Measurements from ENCODE around the gene TSPAN11.

The TSPAN11 gene

GRCh38 chr12:30977124-30977523 is 50.6 kb downstream of the TSPAN11 start:
- Histone ChIP-seq H3K79me2 (ENCODE audit: insufficient read depth, low read length) (no peaks in the 10 kb centered on the region), H2AFZ (ENCODE audit: low read length) (no peak overlapping the region), H3K9me3 (ENCODE audit: insufficient read depth, low read depth, low read length) (no peaks in the 10 kb centered on the region), H3K9ac (ENCODE audit: low read depth, low read length, poor library complexity, severe bottlenecking) (no peak overlapping the region), H3K4me3 (ENCODE audit: low read length, poor library complexity, severe bottlenecking) (no peak overlapping the region), H3K4me1 (ENCODE audit: insufficient read depth, low read length, poor library complexity, severe bottlenecking) (no peaks in the 10 kb centered on the region), H3K9me2 (replicated peaks; ENCODE audit: low read depth, low read length) (no peaks in the 10 kb centered on the region), H4K20me1 (ENCODE audit: insufficient read depth, low read length, poor library complexity, severe bottlenecking) (no peaks in the 10 kb centered on the region), H3K27me3 (ENCODE audit: insufficient read depth, low read length, poor library complexity, severe bottlenecking) (no peaks in the 10 kb centered on the region), H3F3A (ENCODE audit: low read depth) (no peaks in the 10 kb centered on the region), H3K4me2 (ENCODE audit: low read depth, low read length, poor library complexity, severe bottlenecking) (no peak overlapping the region), H3K36me3 (ENCODE audit: insufficient read depth, low read length) (no peaks in the 10 kb centered on the region)
- TF ChIP-seq CTCF (conservative IDR thresholded peaks at IDR 0.05; ENCODE audit: low read length) (no peak), EZH2phosphoT487 (IDR thresholded peaks at IDR 0.05; ENCODE audit: borderline replicate concordance) (no peak)

DNA sequence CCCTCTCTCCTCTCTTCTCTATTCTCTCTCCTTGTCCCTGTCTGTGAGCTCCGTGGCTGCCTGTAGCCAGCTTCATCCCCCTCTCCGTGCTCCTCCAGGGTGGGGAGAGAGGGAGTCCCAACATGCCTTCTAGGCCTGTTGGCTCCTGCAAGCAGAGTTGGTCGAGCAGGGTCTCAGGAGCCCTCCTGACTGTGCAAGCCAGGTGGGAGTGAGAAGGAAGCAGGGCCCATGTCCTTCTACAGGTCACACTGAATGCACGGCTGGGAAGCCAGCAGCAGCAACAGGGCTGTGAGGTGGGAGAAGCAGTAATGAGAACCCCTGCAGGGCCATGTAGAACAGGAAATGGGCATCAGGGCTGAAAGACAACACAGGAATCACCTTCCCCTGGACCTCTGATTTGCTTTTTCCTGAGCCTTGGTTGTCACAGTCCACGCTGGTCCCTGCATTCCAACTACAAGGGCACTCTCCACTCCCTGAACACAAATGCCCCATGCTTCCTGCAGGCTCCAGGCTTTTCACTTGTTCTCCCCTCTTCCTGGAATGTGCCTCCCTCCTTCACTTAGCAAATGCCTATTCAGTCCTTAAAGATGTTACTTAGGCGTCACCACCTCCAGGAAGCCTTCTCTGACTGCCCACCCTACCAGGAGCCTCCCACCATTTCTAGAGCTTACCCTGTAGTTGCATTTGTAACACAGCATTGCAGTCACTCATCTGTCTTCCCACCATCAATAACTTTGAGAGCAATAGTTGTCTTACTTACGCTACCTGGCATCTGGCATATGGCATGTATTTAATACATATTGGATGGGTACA is 51.2 kb downstream of the TSPAN11 start:
- Histone ChIP-seq H3K9me2 (replicated peaks; ENCODE audit: low read depth, low read length) (no peaks in the 10 kb centered on the region), H2AFZ (ENCODE audit: low read length) (no peak overlapping the region), H3K4me1 (ENCODE audit: insufficient read depth, low read length, poor library complexity, severe bottlenecking) (no peaks in the 10 kb centered on the region), H3K27me3 (ENCODE audit: insufficient read depth, low read length, poor library complexity, severe bottlenecking) (no peaks in the 10 kb centered on the region), H4K20me1 (ENCODE audit: insufficient read depth, low read length, poor library complexity, severe bottlenecking) (no peaks in the 10 kb centered on the region), H3K36me3 (ENCODE audit: insufficient read depth, low read length) (no peaks in the 10 kb centered on the region), H3K79me2 (ENCODE audit: insufficient read depth, low read length) (no peaks in the 10 kb centered on the region), H3F3A (ENCODE audit: low read depth) (no peaks in the 10 kb centered on the region), H3K4me2 (ENCODE audit: low read depth, low read length, poor library complexity, severe bottlenecking) (no peak overlapping the region), H3K9ac (ENCODE audit: low read depth, low read length, poor library complexity, severe bottlenecking) (no peak overlapping the region), H3K4me3 (ENCODE audit: low read length, poor library complexity, severe bottlenecking) (no peak overlapping the region), H3K9me3 (ENCODE audit: insufficient read depth, low read depth, low read length) (no peaks in the 10 kb centered on the region)
- TF ChIP-seq CTCF (conservative IDR thresholded peaks at IDR 0.05; ENCODE audit: low read length): no peak
- TF ChIP-seq EZH2phosphoT487 (IDR thresholded peaks at IDR 0.05; ENCODE audit: borderline replicate concordance): no peak

GRCh38 chr12:30978639-30979038 is 52.1 kb downstream of the TSPAN11 start:
- no peaks in the 10 kb centered on the region for H3K27me3 ChIP-seq (ENCODE audit: insufficient read depth, low read length, poor library complexity, severe bottlenecking)
- no peaks in the 10 kb centered on the region for H3K79me2 ChIP-seq (ENCODE audit: insufficient read depth, low read length)
- TF ChIP-seq EZH2phosphoT487 (IDR thresholded peaks at IDR 0.05; ENCODE audit: borderline replicate concordance) (no peak), CTCF (conservative IDR thresholded peaks at IDR 0.05; ENCODE audit: low read length) (no peak)
- H4K20me1 ChIP-seq (ENCODE audit: insufficient read depth, low read length, poor library complexity, severe bottlenecking): no peaks in the 10 kb centered on the region
- H3K36me3 ChIP-seq (ENCODE audit: insufficient read depth, low read length): no peaks in the 10 kb centered on the region
- H2AFZ ChIP-seq (ENCODE audit: low read length): no peak overlapping the region
- no peak overlapping the region for H3K4me3 ChIP-seq (ENCODE audit: low read length, poor library complexity, severe bottlenecking)
- H3K9me3 ChIP-seq (ENCODE audit: insufficient read depth, low read depth, low read length): no peaks in the 10 kb centered on the region
- H3K4me2 ChIP-seq (ENCODE audit: low read depth, low read length, poor library complexity, severe bottlenecking): no peak overlapping the region
- no peaks in the 10 kb centered on the region for H3K4me1 ChIP-seq (ENCODE audit: insufficient read depth, low read length, poor library complexity, severe bottlenecking)
- H3F3A ChIP-seq (ENCODE audit: low read depth): no peaks in the 10 kb centered on the region
- H3K9ac ChIP-seq (ENCODE audit: low read depth, low read length, poor library complexity, severe bottlenecking): no peak overlapping the region
- no peaks in the 10 kb centered on the region for H3K9me2 ChIP-seq (replicated peaks; ENCODE audit: low read depth, low read length)
